ENCODE measurements around the gene CRY2. TPM values are rescaled to one million over a fixed set of nuclear protein-coding genes. Genes with fewer than 3 reads are reported as not detected.

Gene CRY2
- total RNA-seq, 1 experiment from 2014 or later, result 8.1 TPM

DNA sequence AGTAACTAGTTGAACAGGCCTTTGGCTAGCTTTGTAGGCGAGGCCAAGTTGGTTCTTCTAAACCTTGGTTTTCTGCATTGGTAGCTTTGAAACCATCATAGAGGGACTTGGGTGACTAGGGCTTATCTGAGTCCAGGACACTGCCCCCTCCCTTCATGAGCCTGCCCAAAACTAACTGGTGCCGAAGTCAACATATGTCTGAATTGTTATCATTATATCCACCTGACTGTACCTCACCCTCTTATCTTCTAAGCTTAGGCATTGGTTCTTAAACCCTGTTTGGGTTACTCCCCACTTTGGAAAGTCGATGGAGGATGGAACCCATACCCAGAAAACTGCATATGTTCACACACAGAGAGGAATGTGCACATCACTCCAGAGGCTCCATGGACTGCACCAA is 30.6 kb downstream of the CRY2 start:
- H3K9me3 Mint-ChIP-seq (ENCODE audit: unreplicated experiment), result no peaks in the 10 kb centered on the region
- intact Hi-C loops (cut with micrococcal nuclease), result no loop called here
- no peak overlapping the region for H3K27ac Mint-ChIP-seq (ENCODE audit: low read depth, unreplicated experiment)
- peaks cover 12% of the 10 kb centered on the region for H3K36me3 Mint-ChIP-seq (ENCODE audit: insufficient read depth, unreplicated experiment)
- ChIA-PET POLR2A (no interaction called here), CTCF (no interaction called here)
- H3K4me1 Mint-ChIP-seq (ENCODE audit: insufficient read depth, unreplicated experiment), result peaks cover 12% of the 10 kb centered on the region
- BruUV-seq (replicated peaks), result no TSS peak
- no peak for DNase-seq (ENCODE audit: unreplicated experiment)
- H3K4me3 Mint-ChIP-seq (ENCODE audit: unreplicated experiment), result no peak overlapping the region
- no peaks in the 10 kb centered on the region for H3K27me3 Mint-ChIP-seq (ENCODE audit: insufficient read depth, unreplicated experiment)
- TF ChIP-seq, protein P1, sequence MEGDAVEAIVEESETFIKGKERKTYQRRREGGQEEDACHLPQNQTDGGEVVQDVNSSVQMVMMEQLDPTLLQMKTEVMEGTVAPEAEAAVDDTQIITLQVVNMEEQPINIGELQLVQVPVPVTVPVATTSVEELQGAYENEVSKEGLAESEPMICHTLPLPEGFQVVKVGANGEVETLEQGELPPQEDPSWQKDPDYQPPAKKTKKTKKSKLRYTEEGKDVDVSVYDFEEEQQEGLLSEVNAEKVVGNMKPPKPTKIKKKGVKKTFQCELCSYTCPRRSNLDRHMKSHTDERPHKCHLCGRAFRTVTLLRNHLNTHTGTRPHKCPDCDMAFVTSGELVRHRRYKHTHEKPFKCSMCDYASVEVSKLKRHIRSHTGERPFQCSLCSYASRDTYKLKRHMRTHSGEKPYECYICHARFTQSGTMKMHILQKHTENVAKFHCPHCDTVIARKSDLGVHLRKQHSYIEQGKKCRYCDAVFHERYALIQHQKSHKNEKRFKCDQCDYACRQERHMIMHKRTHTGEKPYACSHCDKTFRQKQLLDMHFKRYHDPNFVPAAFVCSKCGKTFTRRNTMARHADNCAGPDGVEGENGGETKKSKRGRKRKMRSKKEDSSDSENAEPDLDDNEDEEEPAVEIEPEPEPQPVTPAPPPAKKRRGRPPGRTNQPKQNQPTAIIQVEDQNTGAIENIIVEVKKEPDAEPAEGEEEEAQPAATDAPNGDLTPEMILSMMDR (IDR thresholded peaks at IDR 0.05; ENCODE audit: unreplicated experiment), result no peak

GRCh38 chr11:45879803-45880686 is 32.8 kb downstream of the CRY2 start:
- intact Hi-C loops (cut with micrococcal nuclease), result no loop called here
- peaks cover 12% of the 10 kb centered on the region for H3K4me1 Mint-ChIP-seq (ENCODE audit: insufficient read depth, unreplicated experiment)
- CTCF ChIA-PET, result interaction anchor here (0.6 kb wide), 2 partner anchors 157 to 359 kb away, joined by 3 read pairs; no protein-coding TSS in a partner anchor
- TF ChIP-seq, protein P1 (IDR thresholded peaks at IDR 0.05; ENCODE audit: unreplicated experiment), result no peak
- peak; percentile 83 for DNase-seq (ENCODE audit: unreplicated experiment)
- no TSS peak for BruUV-seq (replicated peaks)
- POLR2A ChIA-PET, result interaction anchor here (0.7 to 1.8 kb wide), 3 partner anchors 11 to 38 kb away, joined by 3 to 6 read pairs (median 3); partner anchors contain the start of gene PEX16
- H3K36me3 Mint-ChIP-seq (ENCODE audit: insufficient read depth, unreplicated experiment), result no peaks in the 10 kb centered on the region
- no peak overlapping the region for H3K27ac Mint-ChIP-seq (ENCODE audit: low read depth, unreplicated experiment)
- no peak overlapping the region for H3K4me3 Mint-ChIP-seq (ENCODE audit: unreplicated experiment)
- no peaks in the 10 kb centered on the region for H3K27me3 Mint-ChIP-seq (ENCODE audit: insufficient read depth, unreplicated experiment)
- H3K9me3 Mint-ChIP-seq (ENCODE audit: unreplicated experiment), result no peaks in the 10 kb centered on the region

DNA sequence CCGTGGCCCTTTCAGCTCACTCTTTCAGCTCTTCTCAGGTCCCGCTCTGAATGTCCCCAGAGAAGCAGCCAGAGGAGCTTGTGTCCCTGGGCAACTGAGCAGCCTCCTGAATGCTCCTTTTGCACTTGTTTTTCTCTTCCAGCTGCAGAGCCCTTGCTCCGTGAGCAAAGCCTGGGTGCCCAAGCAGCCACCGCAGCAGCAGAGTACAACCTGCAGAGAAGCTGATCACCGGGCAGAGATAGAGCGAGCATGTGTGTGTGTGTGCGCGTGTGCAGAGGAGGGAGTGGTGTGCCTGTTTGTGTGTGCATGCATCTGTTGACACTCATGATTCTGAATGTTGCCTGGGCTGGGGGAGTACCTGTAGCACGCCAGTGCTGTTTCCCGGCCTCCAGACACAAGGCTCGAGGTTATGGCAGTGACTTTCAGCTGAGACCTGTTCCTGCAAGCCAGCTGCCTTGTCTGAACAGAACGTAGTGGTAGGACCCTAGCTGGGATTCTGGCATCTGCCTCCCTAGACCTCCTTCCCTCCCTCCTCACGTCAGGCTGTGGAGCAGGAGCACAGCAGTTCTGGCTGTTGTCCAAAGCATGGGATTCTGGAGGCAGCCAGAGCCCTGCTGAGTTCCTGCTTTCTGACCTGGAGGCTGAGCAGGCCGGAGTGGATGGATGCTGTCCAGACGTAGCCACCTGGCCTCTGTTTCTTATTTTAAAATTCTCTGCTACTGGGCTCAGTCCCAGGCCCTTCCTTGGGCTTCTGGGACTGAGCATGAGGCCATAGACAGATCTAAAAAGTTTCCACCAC is 33.7 kb downstream of the CRY2 start:
- TF ChIP-seq, protein P1 (IDR thresholded peaks at IDR 0.05; ENCODE audit: unreplicated experiment), result no peak
- H3K27me3 Mint-ChIP-seq (ENCODE audit: insufficient read depth, unreplicated experiment), result no peaks in the 10 kb centered on the region
- ChIA-PET POLR2A (interaction anchor here (0.7 to 1.5 kb wide), 4 partner anchors 8 to 34 kb away, joined by 3 to 4 read pairs (median 3); partner anchors contain the start of gene CRY2), CTCF (interaction anchor here (0.5 to 1.3 kb wide), 4 partner anchors 9 to 158 kb away, joined by 3 read pairs; no protein-coding TSS in a partner anchor)
- peaks cover 12% of the 10 kb centered on the region for H3K4me1 Mint-ChIP-seq (ENCODE audit: insufficient read depth, unreplicated experiment)
- H3K27ac Mint-ChIP-seq (ENCODE audit: low read depth, unreplicated experiment), result no peak overlapping the region
- intact Hi-C loops (cut with micrococcal nuclease), result no loop called here
- DNase-seq (ENCODE audit: unreplicated experiment), result no peak
- no peak overlapping the region for H3K4me3 Mint-ChIP-seq (ENCODE audit: unreplicated experiment)
- BruUV-seq (replicated peaks), result no TSS peak
- H3K9me3 Mint-ChIP-seq (ENCODE audit: unreplicated experiment), result no peaks in the 10 kb centered on the region
- no peaks in the 10 kb centered on the region for H3K36me3 Mint-ChIP-seq (ENCODE audit: insufficient read depth, unreplicated experiment)

All from MCF 10A (cell line).